H1 (cell line): ENCODE results near the gene NUDT12. TPM values are rescaled to one million over a fixed set of nuclear protein-coding genes. Genes with fewer than 3 reads are reported as not detected.

ENCODE experiments used
- CTCF ChIA-PET: fragments of 300-600 bp; sonication (Branson Sonifier 250); formaldehyde crosslinking; loops from one replicate; lab custom pipeline; 2021; ENCODE audit not compliant: partially characterized antibody; lab: Charles Lee
- POLR2A ChIA-PET: fragments of 300-600 bp; sonication (Branson Sonifier 250); formaldehyde crosslinking; loops from one replicate; lab custom pipeline; 2021; ENCODE audit warnings: inconsistent platforms; ENCODE audit not compliant: partially characterized antibody; lab: Charles Lee
- DNase-seq, 2 experiments: peaks; one replicate each; pipeline versions ENCODE4 v3.0.0 to v3.0.0-alpha.2; 2010 to 2022; ENCODE audit warnings: low spot score in 2 of 2, low read depth in 1 of 2, mixed read lengths in 1 of 2
- FAIRE-seq: peaks from 2 replicates; lab custom pipeline; 2011; peaks lifted over from hg19 to GRCh38; lab: Jason Lieb, UNC
- H2AFZ ChIP-seq: 2 replicates; pipeline ENCODE4 v1.8.1; 2012; ENCODE audit warnings: low read length, inconsistent platforms
- H2AK5ac ChIP-seq: 2 replicates; pipeline ENCODE4 v1.6.1; 2013; ENCODE audit warnings: low read depth, low read length
- H2BK120ac ChIP-seq: replicated peaks from 2 replicates; pipeline ENCODE3; 2013; ENCODE audit warnings: low read depth, low read length, inconsistent platforms
- H2BK12ac ChIP-seq: 2 replicates; pipeline ENCODE4 v1.6.1; 2013; ENCODE audit warnings: low read depth, low read length
- H2BK15ac ChIP-seq: 2 replicates; pipeline ENCODE4 v1.6.1; 2013; ENCODE audit warnings: low read length
- H2BK20ac ChIP-seq: 2 replicates; pipeline ENCODE4 v1.6.1; 2013; ENCODE audit warnings: low read length
- H2BK5ac ChIP-seq: 2 replicates; pipeline ENCODE4 v1.6.1; 2013; ENCODE audit warnings: low read depth, low read length
- H3K14ac ChIP-seq: 2 replicates; pipeline ENCODE4 v1.6.1; 2013; ENCODE audit warnings: inconsistent platforms; ENCODE audit not compliant: insufficient read length
- H3K18ac ChIP-seq: 2 replicates; pipeline ENCODE4 v1.6.1; 2013; ENCODE audit warnings: low read length; ENCODE audit errors: extremely low read depth
- H3K23ac ChIP-seq: 2 replicates; pipeline ENCODE4 v1.6.1; 2013; ENCODE audit warnings: inconsistent platforms; ENCODE audit not compliant: insufficient read length
- H3K23me2 ChIP-seq: 2 replicates; pipeline ENCODE4 v1.6.1; 2013; ENCODE audit warnings: low read depth, low read length
- H3K27ac ChIP-seq: 2 replicates; pipeline ENCODE4 v1.6.1; 2011; ENCODE audit warnings: low read depth, low read length, inconsistent platforms
- H3K27me3 ChIP-seq, 4 experiments: replicated peaks in 1 of 4; 1 replicate in 1 of 4; 2 replicates in 3 of 4; pipeline versions ENCODE4 v1.6.1 to v1.8.1; 2011 to 2013; ENCODE audit warnings: low read length in 3 of 4, mild to moderate bottlenecking in 3 of 4, inconsistent platforms in 2 of 4, mixed read lengths in 2 of 4, moderate library complexity in 1 of 4; ENCODE audit not compliant: control insufficient read depth in 3 of 4, insufficient read depth in 3 of 4; ENCODE audit errors: extremely low read depth in 1 of 4
- H3K36me3 ChIP-seq, 4 experiments: 2 replicates each; pipeline versions ENCODE4 v1.6.1 to v1.8.1; 2011 to 2013; ENCODE audit warnings: mild to moderate bottlenecking in 4 of 4, low read length in 3 of 4, moderate library complexity in 2 of 4, control low read depth in 1 of 4, inconsistent platforms in 1 of 4; ENCODE audit not compliant: insufficient read depth in 4 of 4, control insufficient read depth in 2 of 4
- H3K4ac ChIP-seq: replicated peaks from 2 replicates; pipeline ENCODE3; 2013; ENCODE audit warnings: low read length, low read depth, mixed read lengths, inconsistent platforms; ENCODE audit not compliant: insufficient read length
- H3K4me1 ChIP-seq, 4 experiments: replicated peaks in 1 of 4; 1 replicate in 1 of 4; 2 replicates in 3 of 4; pipeline versions ENCODE4 v1.6.1 to v1.8.1; 2011 to 2013; ENCODE audit warnings: low read length in 3 of 4, inconsistent platforms in 2 of 4, mixed read lengths in 1 of 4; ENCODE audit not compliant: insufficient read depth in 4 of 4, control insufficient read depth in 3 of 4
- H3K4me2 ChIP-seq, 2 experiments: 2 replicates each; pipeline versions ENCODE4 v1.6.1 to v1.8.1; 2011 to 2013; ENCODE audit warnings: low read depth in 2 of 2, low read length in 2 of 2, control low read depth in 1 of 2, inconsistent platforms in 1 of 2, mild to moderate bottlenecking in 1 of 2; ENCODE audit not compliant: insufficient read depth in 1 of 2
- H3K4me3 ChIP-seq, 4 experiments: fragments of 200-600, 300-600 bp in 1 of 4; sonication (generic), shearing (Covaris generic), sonication (Bioruptor Twin) in 1 of 4; 2 replicates each; pipeline versions ENCODE4 v1.5.1 to v1.8.1; 2011 to 2016; ENCODE audit warnings: low read length in 4 of 4, low read depth in 3 of 4, control low read depth in 2 of 4, inconsistent platforms in 2 of 4, mild to moderate bottlenecking in 2 of 4, mixed read lengths in 1 of 4, moderate library complexity in 1 of 4; ENCODE audit not compliant: insufficient read depth in 2 of 4; ENCODE audit errors: extremely low read depth in 1 of 4
- H3K56ac ChIP-seq: replicated peaks from 2 replicates; pipeline ENCODE3; 2013; ENCODE audit warnings: low read depth, mild to moderate bottlenecking, mixed read lengths, low read length, inconsistent platforms; ENCODE audit not compliant: insufficient read length
- H3K79me1 ChIP-seq: 2 replicates; pipeline ENCODE4 v1.6.1; 2013; ENCODE audit warnings: low read depth, low read length, control low read depth
- H3K79me2 ChIP-seq, 2 experiments: 2 replicates each; pipeline versions ENCODE4 v1.6.1 to v1.8.1; 2012 to 2013; ENCODE audit warnings: low read length in 2 of 2, mild to moderate bottlenecking in 2 of 2, inconsistent platforms in 1 of 2; ENCODE audit not compliant: insufficient read depth in 2 of 2, control insufficient read depth in 1 of 2
- H3K9ac ChIP-seq, 4 experiments: replicated peaks in 1 of 4; 1 replicate in 1 of 4; 2 replicates in 3 of 4; pipeline versions ENCODE4 v1.6.1 to v1.8.1; 2011 to 2013; ENCODE audit warnings: low read depth in 3 of 4, low read length in 3 of 4, control low read depth in 2 of 4, mild to moderate bottlenecking in 2 of 4, moderate library complexity in 2 of 4, inconsistent platforms in 1 of 4; ENCODE audit errors: extremely low read depth in 1 of 4
- H3K9me3 ChIP-seq, 2 experiments: 2 replicates each; pipeline versions ENCODE4 v1.6.1 to v1.8.1; 2012 to 2013; ENCODE audit warnings: mild to moderate bottlenecking in 2 of 2, moderate library complexity in 2 of 2, control low read depth in 1 of 2, inconsistent platforms in 1 of 2, low read depth in 1 of 2, low read length in 1 of 2, mixed read lengths in 1 of 2; ENCODE audit not compliant: insufficient read depth in 2 of 2
- H4K20me1 ChIP-seq, 2 experiments: replicated peaks in 1 of 2; 2 replicates each; pipeline versions ENCODE3 to v1.8.1; 2011 to 2013; ENCODE audit warnings: inconsistent platforms in 2 of 2, low read length in 2 of 2, mild to moderate bottlenecking in 1 of 2; ENCODE audit not compliant: insufficient read depth in 2 of 2, control insufficient read depth in 1 of 2
- H4K5ac ChIP-seq: 2 replicates; pipeline ENCODE4 v1.6.1; 2013; ENCODE audit warnings: low read length, low read depth, mixed read lengths, inconsistent platforms; ENCODE audit not compliant: insufficient read length
- H4K8ac ChIP-seq: 2 replicates; pipeline ENCODE4 v1.8.0; 2013; ENCODE audit warnings: mild to moderate bottlenecking, moderate library complexity, low read length, inconsistent platforms; ENCODE audit not compliant: insufficient read depth; ENCODE audit errors: extremely low read depth
- H4K91ac ChIP-seq: replicated peaks from 2 replicates; pipeline ENCODE3; 2013; ENCODE audit warnings: low read length, mixed read lengths, inconsistent platforms; ENCODE audit not compliant: insufficient read length
- EZH2 ChIP-seq: fragments of 200-600 bp; sonication (generic); IDR thresholded peaks from 2 replicates; pipeline ENCODE4 v1.7.1; 2012; ENCODE audit warnings: low read depth, mild to moderate bottlenecking, moderate library complexity, low read length, inconsistent platforms; ENCODE audit not compliant: severe bottlenecking
- GTF2F1 ChIP-seq: IDR thresholded peaks from 2 replicates; pipeline ENCODE4 v1.6.1; 2012; ENCODE audit warnings: low read depth, low read length, improper control_type of control experiment, borderline replicate concordance
- KDM4A ChIP-seq: IDR thresholded peaks from one replicate; pipeline ENCODE4 v1.7.1; 2012; ENCODE audit warnings: low read depth, mild to moderate bottlenecking, moderate library complexity, low read length, inconsistent platforms; ENCODE audit not compliant: severe bottlenecking
- NANOG ChIP-seq: IDR thresholded peaks from 2 replicates; pipeline ENCODE4 v1.6.1; 2011; ENCODE audit warnings: low read length, low read depth, mild to moderate bottlenecking, inconsistent platforms; ENCODE audit not compliant: insufficient read depth, poor library complexity, severe bottlenecking
- RAD21 ChIP-seq, 2 experiments: IDR thresholded peaks in 1 of 2; conservative IDR thresholded peaks in 1 of 2; 2 replicates each; pipeline ENCODE4 v1.6.1; 2011; ENCODE audit warnings: low read depth in 2 of 2, low read length in 2 of 2, improper control_type of control experiment in 1 of 2, inconsistent platforms in 1 of 2, mild to moderate bottlenecking in 1 of 2, moderate library complexity in 1 of 2
- RXRA ChIP-seq: IDR thresholded peaks from 2 replicates; pipeline ENCODE4 v1.6.1; 2011; ENCODE audit warnings: low read depth, mild to moderate bottlenecking, low read length, moderate library complexity; ENCODE audit not compliant: insufficient read depth
- TCF12 ChIP-seq: IDR thresholded peaks from 2 replicates; pipeline ENCODE4 v1.6.1; 2011; ENCODE audit warnings: low read depth, mild to moderate bottlenecking, low read length
- USF2 ChIP-seq: IDR thresholded peaks from 2 replicates; pipeline ENCODE4 v1.6.1; 2011; ENCODE audit warnings: low read length, improper control_type of control experiment
- WGBS, 2 experiments: shearing (Covaris generic) in 1 of 2; methylation state at CpG; one replicate each; pipeline versions ENCODE4 v1.1.6 to v1.1.7; 2013 to 2015; ENCODE audit warnings: low lambda C conversion rate in 2 of 2, mixed read lengths in 2 of 2, inconsistent platforms in 1 of 2, low coverage in 1 of 2, missing lambda C conversion rate in 1 of 2; ENCODE audit not compliant: insufficient replicate concordance in 2 of 2, insufficient coverage in 1 of 2, insufficient read length in 1 of 2; ENCODE audit errors: extremely low coverage in 1 of 2, missing lambda C conversion rate in 1 of 2; 5-methylcytosine and 5-hydroxymethylcytosine counted together
- polyA plus RNA-seq, 7 experiments: library from polyadenylated mRNA; depleted of rRNA in 3 of 7; stranded (reverse) in 5 of 7; unstranded in 2 of 7; fragments of >200 nt in 5 of 7; fragments of 200-250 nt in 2 of 7; gene quantifications; 1 replicate in 5 of 7; 2 replicates in 1 of 7; 4 replicates in 1 of 7; pipeline versions ENCODE4 v1.2.1 to v1.2.3, GENCODE V29; 2011 to 2013; ENCODE audit warnings: missing spikeins in 2 of 7, mixed read lengths in 2 of 7
- total RNA-seq: library from RNA; stranded (reverse); fragmentation: NEBNext Ultra II Directional; extraction: Animal tissue kit (Norgen Biotek cat#: 25700); gene quantifications from 2 replicates; pipeline ENCODE4 v1.2.1, GENCODE V29; 2021
- TF ChIP-seq, protein P1 (sequence below): IDR thresholded peaks from 2 replicates; pipeline ENCODE4 v1.6.1; 2012; ENCODE audit warnings: inconsistent platforms

NUDT12 gene
- total and polyA plus RNA-seq, 2 of the 8 experiments (the other 6 are each of a cell fraction or from before 2014, with no cell fraction given), result 3.6 to 12.5 TPM

DNA sequence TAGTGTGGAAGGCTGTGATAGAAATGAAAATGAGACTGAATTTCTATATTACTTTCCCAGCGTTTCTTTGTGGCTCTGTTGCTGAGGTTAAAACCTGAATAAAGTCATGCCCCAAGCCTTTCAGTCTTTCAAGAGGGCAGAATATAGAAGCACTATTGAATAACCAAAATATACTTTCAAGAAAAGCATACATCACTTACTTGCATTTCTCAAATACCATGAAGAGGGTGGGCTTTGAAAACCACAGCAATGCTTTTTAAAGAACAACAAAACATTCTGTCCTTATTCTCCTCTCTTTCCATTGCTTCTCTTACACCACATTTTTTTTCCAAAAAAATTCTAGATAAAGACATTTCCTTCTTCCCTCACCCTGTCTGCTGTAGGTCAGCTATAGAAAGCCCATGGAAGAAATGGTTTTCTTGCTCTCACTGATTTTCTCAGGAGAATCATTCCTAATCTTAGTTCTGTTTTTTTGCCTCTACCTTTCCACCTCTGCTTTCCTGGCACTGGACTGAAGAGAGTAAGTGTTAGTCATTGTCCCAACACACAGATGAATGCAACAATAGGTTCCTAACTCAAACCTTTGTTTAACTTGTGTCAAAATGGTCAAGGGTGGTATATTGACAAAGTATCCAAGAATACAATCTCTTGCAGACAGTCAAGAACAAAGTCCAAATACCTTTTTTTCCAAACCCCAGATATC is 51.6 kb downstream of the NUDT12 start:
- H4K20me1 ChIP-seq, result no peaks in the 10 kb centered on the region
- no peak overlapping the region for H4K91ac ChIP-seq
- no peak overlapping the region for H3K23ac ChIP-seq
- H3K79me1 ChIP-seq, result no peaks in the 10 kb centered on the region
- no peak overlapping the region for H3K27ac ChIP-seq
- H4K8ac ChIP-seq, result no peak overlapping the region
- no peaks in the 10 kb centered on the region; a peak in 1 of 8 replicates for H3K36me3 ChIP-seq
- ChIA-PET POLR2A (no interaction called here), CTCF (interaction anchor here (0.6 to 2.7 kb wide), 4 partner anchors 8 to 278 kb away, joined by 3 to 12 read pairs (median 6); no protein-coding TSS in a partner anchor)
- H3K4me2 ChIP-seq, result no peak overlapping the region
- H3K4ac ChIP-seq, result no peak overlapping the region
- no peak overlapping the region for H4K5ac ChIP-seq
- H2AK5ac ChIP-seq, result no peak overlapping the region
- H3K79me2 ChIP-seq, result no peaks in the 10 kb centered on the region
- FAIRE-seq, result no peak
- H2BK5ac ChIP-seq, result no peak overlapping the region
- H2BK12ac ChIP-seq, result no peak overlapping the region
- H3K9me3 ChIP-seq, result no peaks in the 10 kb centered on the region
- 82% methylated on average over 1 of the region's 1 CpG; no CpG with 5 or more reads in 1 of the 2 experiments for WGBS, 2 experiments
- H3K4me3 ChIP-seq, result no peak overlapping the region
- peak overlapping the region; percentile 34; the same call in 1 of the 2 replicates for H2AFZ ChIP-seq
- no peak overlapping the region for H2BK15ac ChIP-seq
- H3K23me2 ChIP-seq, result no peaks in the 10 kb centered on the region
- H3K9ac ChIP-seq, result no peak overlapping the region
- H3K27me3 ChIP-seq, result no peaks in the 10 kb centered on the region
- no peak for DNase-seq
- H3K56ac ChIP-seq, result no peak overlapping the region
- no peak overlapping the region for H2BK20ac ChIP-seq
- H3K18ac ChIP-seq, result no peak overlapping the region
- no peak overlapping the region for H2BK120ac ChIP-seq
- no peak overlapping the region for H3K14ac ChIP-seq
- H3K4me1 ChIP-seq, result peaks cover 0 to 3% (median 0%) of the 10 kb centered on the region in 4 experiments; a peak in 1 of 7 replicates
- TF ChIP-seq, protein P1, sequence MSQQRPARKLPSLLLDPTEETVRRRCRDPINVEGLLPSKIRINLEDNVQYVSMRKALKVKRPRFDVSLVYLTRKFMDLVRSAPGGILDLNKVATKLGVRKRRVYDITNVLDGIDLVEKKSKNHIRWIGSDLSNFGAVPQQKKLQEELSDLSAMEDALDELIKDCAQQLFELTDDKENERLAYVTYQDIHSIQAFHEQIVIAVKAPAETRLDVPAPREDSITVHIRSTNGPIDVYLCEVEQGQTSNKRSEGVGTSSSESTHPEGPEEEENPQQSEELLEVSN, result no peak
- TF ChIP-seq RXRA (no peak), GTF2F1 (no peak), RAD21 (IDR thresholded peaks at IDR 0.05 in 1 of 2, conservative IDR thresholded peaks at IDR 0.05 in 1 of 2; ENCODE audit: low read depth in 2 of 2, low read length in 2 of 2) (no peak), KDM4A (no peak), NANOG (no peak), USF2 (no peak), EZH2 (no peak), TCF12 (no peak)
